Lower leg skin (tissue), 3 donors: ENCODE results near the gene WWOX.

Source experiments
- CTCF ChIP-seq, 3 donors: fragments of 450-650 bp; IDR thresholded peaks; one replicate each; pipeline ENCODE4 v1.5.1; 2016; ENCODE audit warnings: antibody characterized with exemption in 3 of 3, mild to moderate bottlenecking in 3 of 3, moderate library complexity in 2 of 3
- POLR2A ChIP-seq, 2 donors: fragments of 450-650 bp; IDR thresholded peaks; one replicate each; pipeline ENCODE4 v1.6.1; 2016 to 2017; ENCODE audit warnings: antibody characterized with exemption in 2 of 2, mild to moderate bottlenecking in 1 of 2, moderate library complexity in 1 of 2

GRCh38 chr16:78137782-78138616 lies 38.5 kb downstream of the WWOX start:
- TF ChIP-seq CTCF (IDR thresholded peaks at IDR 0.05) (no peak), POLR2A (IDR thresholded peaks at IDR 0.05) (no peak)
